Loucy (cell line): ENCODE results near the gene PLXNB1.
"Not testable (repeated sequence)": the region's sequence is repeated elsewhere in the genome, so short reads cannot be mapped to it uniquely, and the experiment has no call there.

ENCODE experiments used
- H2AFZ ChIP-seq: fragments of 200-600 bp; sonication (generic); 2 replicates; pipeline ENCODE4 v1.6.0; 2016; ENCODE audit warnings: antibody characterized with exemption, mild to moderate bottlenecking, low read length, moderate library complexity
- H3F3A ChIP-seq: fragments of 200-600 bp; 2 replicates; pipeline ENCODE4 v1.6.0; 2016; ENCODE audit warnings: antibody characterized with exemption, low read depth, mild to moderate bottlenecking
- H3K27me3 ChIP-seq: fragments of 200-600 bp; sonication (generic); 2 replicates; pipeline ENCODE4 v1.6.1; 2014; ENCODE audit warnings: low read length, mild to moderate bottlenecking; ENCODE audit not compliant: insufficient read depth, poor library complexity, severe bottlenecking
- H3K36me3 ChIP-seq: fragments of 200-600 bp; sonication (generic); 2 replicates; pipeline ENCODE4 v1.6.1; 2016; ENCODE audit warnings: low read length; ENCODE audit not compliant: insufficient read depth
- H3K4me1 ChIP-seq: fragments of 200-600 bp; sonication (generic); 2 replicates; pipeline ENCODE4 v1.5.1; 2014; ENCODE audit warnings: low read length, mild to moderate bottlenecking; ENCODE audit not compliant: insufficient read depth, poor library complexity, severe bottlenecking
- H3K4me2 ChIP-seq: fragments of 200-600 bp; sonication (generic); 2 replicates; pipeline ENCODE4 v1.6.0; 2014; ENCODE audit warnings: antibody characterized with exemption, low read length, low read depth, mild to moderate bottlenecking; ENCODE audit not compliant: poor library complexity, severe bottlenecking
- H3K4me3 ChIP-seq: fragments of 200-600 bp; sonication (generic); 2 replicates; pipeline ENCODE4 v1.5.1; 2014; ENCODE audit warnings: low read length, mild to moderate bottlenecking, mixed read lengths; ENCODE audit not compliant: poor library complexity, severe bottlenecking
- H3K79me2 ChIP-seq: fragments of 200-600 bp; sonication (generic); 2 replicates; pipeline ENCODE4 v1.6.1; 2014; ENCODE audit warnings: low read length; ENCODE audit not compliant: insufficient read depth
- H3K9ac ChIP-seq: fragments of 200-600 bp; sonication (generic); 2 replicates; pipeline ENCODE4 v1.6.0; 2014; ENCODE audit warnings: mild to moderate bottlenecking, low read depth, low read length, moderate library complexity; ENCODE audit not compliant: poor library complexity, severe bottlenecking
- H3K9me2 ChIP-seq: fragments of 200-600 bp; sonication (generic); replicated peaks from 2 replicates; pipeline ENCODE4 v1.6.1; 2016; ENCODE audit warnings: low read depth, low read length, mixed read lengths
- H3K9me3 ChIP-seq: fragments of 200-600 bp; sonication (generic); 2 replicates; pipeline ENCODE4 v1.6.1; 2014; ENCODE audit warnings: mild to moderate bottlenecking, antibody characterized with exemption, low read length, low read depth; ENCODE audit not compliant: insufficient read depth
- H4K20me1 ChIP-seq: fragments of 200-600 bp; sonication (generic); 2 replicates; pipeline ENCODE4 v1.6.0; 2014; ENCODE audit warnings: antibody characterized with exemption, low read length, mild to moderate bottlenecking; ENCODE audit not compliant: insufficient read depth, poor library complexity, severe bottlenecking
- CTCF ChIP-seq: fragments of 200-600 bp; sonication (generic); conservative IDR thresholded peaks from 2 replicates; pipeline ENCODE4 v1.5.1; 2014; ENCODE audit warnings: mild to moderate bottlenecking, antibody characterized with exemption, low read length
- EZH2phosphoT487 ChIP-seq: fragments of 200-600 bp; IDR thresholded peaks from 2 replicates; pipeline ENCODE4 v1.6.1; 2018; ENCODE audit warnings: antibody characterized with exemption, mild to moderate bottlenecking, moderate library complexity, borderline replicate concordance

PLXNB1 gene

DNA sequence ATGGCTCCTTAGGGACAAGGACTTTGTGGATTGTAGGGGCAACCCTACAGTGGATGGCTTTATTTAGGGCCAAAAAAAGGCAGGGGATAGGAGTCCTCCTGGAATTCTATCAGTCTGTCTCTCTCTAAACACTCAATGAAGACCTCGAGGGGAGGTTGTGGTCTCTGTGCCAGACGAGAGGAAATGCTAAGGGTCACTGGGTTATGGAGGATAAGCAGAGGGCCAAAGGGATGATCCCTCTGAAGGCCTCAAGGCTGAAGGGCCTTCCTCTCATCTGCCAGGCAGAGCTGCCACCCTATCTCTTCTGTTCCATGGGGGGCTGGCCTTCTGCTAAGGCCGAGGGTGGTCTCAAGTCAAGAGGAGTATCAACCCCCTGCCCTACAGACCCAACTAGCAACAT, 27.0 kb downstream of the PLXNB1 start:
- Histone ChIP-seq H3K36me3 (peaks cover 40% of the 10 kb centered on the region; the same call in 1 of the 2 replicates), H3K9me2 (no peaks in the 10 kb centered on the region), H4K20me1 (no peaks in the 10 kb centered on the region), H2AFZ (no peak overlapping the region), H3K4me2 (no peak overlapping the region), H3K79me2 (no peaks in the 10 kb centered on the region), H3K4me3 (no peak overlapping the region), H3K4me1 (peaks cover 19% of the 10 kb centered on the region), H3K27me3 (no peaks in the 10 kb centered on the region), H3F3A (no peaks in the 10 kb centered on the region), H3K9me3 (no peaks in the 10 kb centered on the region), H3K9ac (no peak overlapping the region)
- TF ChIP-seq EZH2phosphoT487, result no peak
- no peak for TF ChIP-seq CTCF

GRCh38 chr3:48402281-48402732, 27.6 kb downstream of the PLXNB1 start:
- H3K36me3 ChIP-seq, result peaks cover 38% of the 10 kb centered on the region; the same call in 1 of the 2 replicates
- H3K9me2 ChIP-seq, result no peaks in the 10 kb centered on the region
- H3F3A ChIP-seq, result no peaks in the 10 kb centered on the region
- no peaks in the 10 kb centered on the region for H3K27me3 ChIP-seq
- H4K20me1 ChIP-seq, result no peaks in the 10 kb centered on the region
- no peak overlapping the region for H2AFZ ChIP-seq
- TF ChIP-seq CTCF (no peak), EZH2phosphoT487 (no peak)
- H3K9ac ChIP-seq, result no peak overlapping the region
- no peaks in the 10 kb centered on the region for H3K79me2 ChIP-seq
- H3K4me1 ChIP-seq, result peaks cover 22% of the 10 kb centered on the region
- H3K4me3 ChIP-seq, result no peak overlapping the region
- no peak overlapping the region for H3K4me2 ChIP-seq
- H3K9me3 ChIP-seq, result no peaks in the 10 kb centered on the region

- H3F3A ChIP-seq, H3K4me3 ChIP-seq, H3K9me2 ChIP-seq, H4K20me1 ChIP-seq, H3K27me3 ChIP-seq, H3K4me2 ChIP-seq, H3K9me3 ChIP-seq, H2AFZ ChIP-seq, H3K79me2 ChIP-seq, H3K9ac ChIP-seq: not testable (repeated sequence)
- peaks cover 17% of the 10 kb centered on the region for H3K4me1 ChIP-seq
- peaks cover 29% of the 10 kb centered on the region; the same call in 1 of the 2 replicates for H3K36me3 ChIP-seq
These were observed 28.4 kb downstream of the PLXNB1 start for GRCh38 chr3:48401434-48401901.

DNA sequence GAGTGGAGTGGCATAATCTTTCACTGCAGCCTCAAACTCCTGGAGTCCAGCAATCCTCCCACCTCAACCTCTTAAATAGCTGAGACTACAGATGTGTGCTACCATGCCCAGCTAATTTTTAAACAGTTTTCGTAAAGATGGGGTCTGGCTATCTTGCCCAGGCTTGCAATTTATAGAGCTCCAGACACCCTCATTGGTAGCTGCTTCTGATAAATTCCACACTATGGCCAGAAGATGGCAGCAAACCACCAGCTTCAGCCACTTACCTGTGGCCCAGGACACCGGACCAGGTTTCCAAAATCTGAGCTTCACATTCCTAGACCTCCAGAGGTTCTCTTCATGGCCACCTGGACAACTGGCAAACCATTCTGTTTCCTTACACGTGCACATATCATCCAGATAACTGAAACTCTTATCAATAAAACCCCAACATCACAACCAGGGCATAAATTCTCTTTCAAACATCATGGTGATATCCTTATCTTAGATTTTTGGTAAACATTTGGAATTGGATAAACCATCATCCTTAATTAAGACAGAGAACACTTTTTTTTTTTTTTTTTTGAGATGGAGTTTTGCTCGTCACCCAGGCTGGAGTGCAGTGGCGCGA, 29.0 kb downstream of the PLXNB1 start:
- Histone ChIP-seq H3K27me3 (no peaks in the 10 kb centered on the region), H3K79me2 (no peaks in the 10 kb centered on the region), H3K4me1 (peaks cover 12% of the 10 kb centered on the region), H4K20me1 (no peaks in the 10 kb centered on the region), H2AFZ (no peak overlapping the region), H3K4me2 (no peak overlapping the region), H3K4me3 (no peak overlapping the region), H3F3A (no peaks in the 10 kb centered on the region), H3K9me2 (no peaks in the 10 kb centered on the region), H3K9ac (no peak overlapping the region), H3K36me3 (peaks cover 24% of the 10 kb centered on the region; the same call in 1 of the 2 replicates), H3K9me3 (no peaks in the 10 kb centered on the region)
- TF ChIP-seq EZH2phosphoT487, result no peak
- peak; percentile 85 for TF ChIP-seq CTCF
